Measurements from ENCODE around the gene C12orf43. TPM values are rescaled to one million over a fixed set of nuclear protein-coding genes. Genes with fewer than 3 reads are reported as not detected.
A peak's percentile ranks its signal among the peaks of the same experiment; 100 is the strongest.

Gene C12orf43
- total RNA-seq, 1 donor from 2014 or later: 21.2 TPM

DNA sequence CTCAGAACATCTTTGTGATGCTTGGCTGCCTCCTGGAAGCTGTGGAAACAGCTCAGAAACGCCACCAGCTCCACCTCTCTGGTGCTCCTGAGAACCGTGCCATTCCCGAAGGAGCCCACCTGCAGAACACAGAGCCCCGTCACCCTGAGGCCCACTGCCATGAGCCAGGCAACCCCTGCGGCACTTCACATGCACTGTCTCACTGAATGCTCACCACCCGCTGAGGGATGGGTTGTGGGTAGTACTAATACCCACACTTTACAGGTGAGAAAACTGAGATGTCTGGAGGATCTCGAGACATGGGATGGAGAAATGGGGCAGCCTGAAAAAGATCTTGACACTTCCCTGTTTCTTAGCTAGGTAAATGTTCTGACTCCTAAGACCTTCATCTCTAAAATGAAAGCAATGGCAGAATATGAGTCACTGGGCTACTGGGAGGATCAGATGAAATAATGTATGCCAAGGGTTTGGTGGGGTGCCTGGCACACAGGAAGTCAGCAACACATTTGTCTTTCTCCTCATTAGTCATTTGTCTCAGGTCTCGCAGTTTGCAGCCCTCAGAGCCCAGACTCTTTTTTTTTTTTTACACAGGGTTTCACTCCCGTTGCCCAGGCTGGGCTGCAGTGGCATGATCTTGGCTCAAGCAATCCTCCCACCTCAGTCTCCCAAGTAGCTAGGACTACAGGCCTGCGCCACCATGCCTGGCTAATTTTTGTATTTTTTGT, 17.5 kb upstream of the C12orf43 start:
- TF ChIP-seq, protein P1, sequence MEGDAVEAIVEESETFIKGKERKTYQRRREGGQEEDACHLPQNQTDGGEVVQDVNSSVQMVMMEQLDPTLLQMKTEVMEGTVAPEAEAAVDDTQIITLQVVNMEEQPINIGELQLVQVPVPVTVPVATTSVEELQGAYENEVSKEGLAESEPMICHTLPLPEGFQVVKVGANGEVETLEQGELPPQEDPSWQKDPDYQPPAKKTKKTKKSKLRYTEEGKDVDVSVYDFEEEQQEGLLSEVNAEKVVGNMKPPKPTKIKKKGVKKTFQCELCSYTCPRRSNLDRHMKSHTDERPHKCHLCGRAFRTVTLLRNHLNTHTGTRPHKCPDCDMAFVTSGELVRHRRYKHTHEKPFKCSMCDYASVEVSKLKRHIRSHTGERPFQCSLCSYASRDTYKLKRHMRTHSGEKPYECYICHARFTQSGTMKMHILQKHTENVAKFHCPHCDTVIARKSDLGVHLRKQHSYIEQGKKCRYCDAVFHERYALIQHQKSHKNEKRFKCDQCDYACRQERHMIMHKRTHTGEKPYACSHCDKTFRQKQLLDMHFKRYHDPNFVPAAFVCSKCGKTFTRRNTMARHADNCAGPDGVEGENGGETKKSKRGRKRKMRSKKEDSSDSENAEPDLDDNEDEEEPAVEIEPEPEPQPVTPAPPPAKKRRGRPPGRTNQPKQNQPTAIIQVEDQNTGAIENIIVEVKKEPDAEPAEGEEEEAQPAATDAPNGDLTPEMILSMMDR (conservative IDR thresholded peaks at IDR 0.05): no peak
- Mint-ChIP-seq H3K9me3 (no peaks in the 10 kb centered on the region), H3K27me3 (peaks cover 8% of the 10 kb centered on the region), H3K4me1 (ENCODE audit: unreplicated experiment) (no peaks in the 10 kb centered on the region), H3K36me3 (no peaks in the 10 kb centered on the region), H3K4me3 (no peak overlapping the region), H3K27ac (peak overlapping the region; percentile 50)
- DNase-seq (ENCODE audit: extremely low spot score, unreplicated experiment): no peak

DNA sequence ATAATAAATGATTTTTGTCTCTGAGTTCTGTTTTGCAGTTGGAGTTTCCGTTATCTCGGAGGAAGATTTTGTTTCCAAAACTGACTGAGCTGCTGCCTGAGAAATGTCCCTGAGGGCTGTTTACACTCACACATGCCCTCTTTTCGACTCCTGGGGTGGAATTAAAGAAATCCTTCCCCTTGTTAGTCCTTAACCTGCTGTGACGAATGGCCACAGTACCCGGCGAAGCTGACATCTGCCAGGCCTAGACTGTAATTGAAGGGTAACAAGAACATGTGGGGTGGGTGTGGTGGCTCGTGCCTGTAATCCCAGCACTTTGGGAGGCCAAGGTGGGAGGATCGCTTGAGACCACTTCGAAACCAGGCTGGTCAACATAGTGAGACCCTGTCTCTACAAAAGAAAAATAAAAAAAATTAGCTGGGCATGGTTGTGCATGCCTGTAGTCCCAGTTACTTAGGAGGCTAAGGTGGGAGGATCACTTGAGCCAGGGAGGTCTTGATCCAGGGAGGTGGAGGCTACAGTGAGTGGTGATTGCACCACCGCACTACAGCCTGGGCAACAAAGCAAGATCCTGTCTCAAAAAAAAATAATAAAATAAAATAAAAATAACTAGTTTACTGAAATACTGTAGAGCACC, 14.4 kb upstream of the C12orf43 start:
- Mint-ChIP-seq H3K27ac (no peak overlapping the region), H3K36me3 (no peaks in the 10 kb centered on the region), H3K4me1 (ENCODE audit: unreplicated experiment) (no peaks in the 10 kb centered on the region)

DNA sequence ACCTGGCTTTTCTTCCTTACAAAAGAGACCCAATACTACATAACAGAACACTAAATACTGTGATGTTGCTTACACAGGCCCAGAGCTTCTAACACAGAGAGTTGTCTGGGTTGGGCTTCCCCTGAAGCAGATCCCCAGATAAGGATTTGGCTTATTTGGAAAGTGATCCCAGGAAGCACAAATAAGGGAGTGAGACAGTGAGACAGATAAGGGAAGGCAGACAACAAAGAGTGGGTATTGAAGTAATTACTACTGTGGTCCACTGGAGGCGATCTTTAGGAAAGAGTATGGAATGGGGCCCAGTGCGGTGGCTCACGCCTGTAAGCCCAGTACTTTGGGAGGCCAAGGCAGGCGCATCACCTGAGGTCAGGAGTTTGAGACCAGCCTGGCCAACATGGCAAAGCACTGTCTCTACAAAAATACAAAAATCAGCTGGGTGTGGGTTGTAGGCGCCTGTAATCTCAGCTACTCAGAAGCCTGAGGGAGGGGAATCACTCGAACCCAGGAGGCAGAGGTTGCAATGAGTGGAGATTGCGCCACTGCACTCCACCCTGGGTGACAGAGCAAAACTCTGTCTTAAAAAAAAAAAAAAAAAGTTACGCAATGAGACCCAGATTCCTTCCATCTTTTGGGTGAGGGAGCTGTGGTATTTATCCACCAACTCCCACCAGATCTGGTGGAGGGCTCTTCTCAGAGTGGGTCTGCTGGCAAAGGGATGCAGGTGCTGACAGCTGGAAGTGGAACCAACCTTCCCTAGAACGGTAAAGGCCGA, 10.2 kb upstream of the C12orf43 start:
- TF ChIP-seq, protein P1 (conservative IDR thresholded peaks at IDR 0.05): peak; percentile 26
- Mint-ChIP-seq H3K27ac (peak overlapping the region; percentile 72), H3K9me3 (no peaks in the 10 kb centered on the region), H3K36me3 (no peaks in the 10 kb centered on the region), H3K4me1 (ENCODE audit: unreplicated experiment) (peaks cover 3% of the 10 kb centered on the region), H3K27me3 (peaks cover 3% of the 10 kb centered on the region), H3K4me3 (no peak overlapping the region)
- DNase-seq (ENCODE audit: extremely low spot score, unreplicated experiment): no peak

More for the DNA sequence above, 14.4 kb upstream of the C12orf43 start:
- H3K27me3 Mint-ChIP-seq: peaks cover 3% of the 10 kb centered on the region
- H3K9me3 Mint-ChIP-seq: no peaks in the 10 kb centered on the region
- TF ChIP-seq, protein P1 (conservative IDR thresholded peaks at IDR 0.05): no peak
- H3K4me3 Mint-ChIP-seq: no peak overlapping the region
- no peak for DNase-seq (ENCODE audit: extremely low spot score, unreplicated experiment)

DNA sequence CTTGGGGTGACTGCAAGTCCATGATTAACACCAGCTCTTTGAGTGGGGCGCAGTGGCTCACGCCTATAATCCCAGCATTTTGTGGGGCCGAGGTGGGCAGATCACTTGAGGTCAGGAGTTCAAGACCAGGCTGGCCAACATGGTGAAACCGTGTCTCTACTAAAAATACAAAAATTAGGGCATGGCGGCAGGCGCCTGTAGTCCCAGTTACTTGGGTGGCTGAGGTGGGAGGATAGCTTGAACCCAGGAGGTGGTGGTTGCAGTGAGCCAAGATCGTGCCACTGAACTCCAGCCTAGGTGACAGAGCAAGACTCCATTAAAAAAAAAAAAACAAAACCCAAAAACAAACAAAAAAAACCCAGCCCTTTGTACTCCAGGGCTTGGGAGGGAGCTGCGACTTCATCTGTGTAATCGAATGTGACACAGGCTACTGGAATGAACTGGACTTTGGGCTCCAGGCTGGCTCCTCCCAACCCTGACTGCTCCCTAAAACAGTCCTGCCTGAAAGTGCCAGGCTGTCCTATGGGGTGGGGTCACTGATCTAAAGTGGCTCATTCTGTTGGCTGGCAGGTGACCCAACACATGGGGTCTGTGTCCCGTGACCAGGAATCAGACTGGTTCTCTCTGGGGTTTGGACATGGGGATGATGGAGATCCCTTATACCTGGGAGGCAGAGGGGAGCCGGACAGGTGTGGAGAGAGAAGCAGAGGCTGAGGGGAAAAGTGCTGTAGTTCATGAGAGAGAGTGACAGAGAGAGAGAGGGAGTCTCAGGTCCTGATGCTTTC, 9.3 kb upstream of the C12orf43 start:
- Mint-ChIP-seq H3K27me3 (peaks cover 6% of the 10 kb centered on the region), H3K4me1 (ENCODE audit: unreplicated experiment) (peaks cover 3% of the 10 kb centered on the region), H3K27ac (peak overlapping the region; percentile 72), H3K36me3 (no peaks in the 10 kb centered on the region), H3K4me3 (no peak overlapping the region), H3K9me3 (no peaks in the 10 kb centered on the region)
- no peak for DNase-seq (ENCODE audit: extremely low spot score, unreplicated experiment)
- TF ChIP-seq, protein P1 (conservative IDR thresholded peaks at IDR 0.05): no peak

DNA sequence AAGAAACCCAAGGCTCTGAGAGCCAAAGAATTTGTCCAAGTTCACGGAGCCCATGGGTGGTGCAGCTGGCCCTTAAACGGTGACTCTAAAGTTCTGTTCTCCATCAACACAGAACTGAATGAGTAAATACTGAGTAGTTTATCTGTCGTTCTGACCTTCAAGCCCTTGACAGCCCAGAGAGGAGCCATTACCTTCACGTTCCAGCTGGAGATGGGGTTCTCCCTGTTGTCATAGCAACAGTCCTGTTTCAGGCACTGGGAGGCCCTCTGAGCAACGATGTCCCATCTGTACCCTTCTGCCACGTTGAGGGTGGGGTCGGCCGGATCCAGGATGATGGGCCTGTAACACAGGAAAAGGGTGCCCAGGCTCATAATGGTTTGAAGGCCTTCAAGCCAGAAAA, 7.5 kb upstream of the C12orf43 start:
- TF ChIP-seq, protein P1 (conservative IDR thresholded peaks at IDR 0.05): no peak
- DNase-seq (ENCODE audit: extremely low spot score, unreplicated experiment): no peak
- Mint-ChIP-seq H3K27ac (no peak overlapping the region), H3K4me3 (no peak overlapping the region), H3K36me3 (no peaks in the 10 kb centered on the region), H3K4me1 (ENCODE audit: unreplicated experiment) (peaks cover 3% of the 10 kb centered on the region), H3K27me3 (peaks cover 6% of the 10 kb centered on the region), H3K9me3 (no peaks in the 10 kb centered on the region)
